Activated CD4-positive, alpha-beta memory T cell treated with anti-CD3 and anti-CD28 coated beads for 36 hours (primary cell): Measurements from ENCODE around the gene IL17F. TPM values are rescaled to one million over a fixed set of nuclear protein-coding genes. Genes with fewer than 3 reads are reported as not detected.

ENCODE experiments used
- CTCF ChIA-PET: fragments of 350-600 bp; sonication (Branson Sonifier 250); formaldehyde crosslinking; loops from one replicate; lab custom pipeline; 2021; ENCODE audit warnings: antibody characterized with exemption, inconsistent platforms; lab: Charles Lee
- POLR2A ChIA-PET: fragments of 350-600 bp; sonication (Branson Sonifier 250); formaldehyde crosslinking; loops from one replicate; lab custom pipeline; 2021; ENCODE audit warnings: antibody characterized with exemption; lab: Charles Lee
- DNase-seq: peaks from one replicate; pipeline ENCODE4 v3.0.0-alpha.2; 2020
- H3K27ac Mint-ChIP-seq: one replicate; pipeline ENCODE4 v1.8.0; 2021; ENCODE audit warnings: mixed read lengths
- H3K27me3 Mint-ChIP-seq: one replicate; pipeline ENCODE4 v1.8.0; 2021; ENCODE audit warnings: mixed read lengths
- H3K36me3 Mint-ChIP-seq: one replicate; pipeline ENCODE4 v1.8.0; 2021; ENCODE audit warnings: mixed read lengths
- H3K4me1 Mint-ChIP-seq: one replicate; pipeline ENCODE4 v1.8.0; 2021; ENCODE audit warnings: low read depth, mixed read lengths
- H3K4me3 Mint-ChIP-seq: one replicate; pipeline ENCODE4 v1.8.0; 2021; ENCODE audit warnings: mild to moderate bottlenecking, mixed read lengths
- H3K9me3 Mint-ChIP-seq: one replicate; pipeline ENCODE4 v1.8.0; 2021; ENCODE audit warnings: mixed read lengths
- intact Hi-C: fragments of 100-400 bp; cut with micrococcal nuclease; formaldehyde crosslinking; loops from one replicate; pipeline ENCODE4 v1.15.1; 2023
- total RNA-seq, 2 experiments: library from RNA; stranded (reverse); gene quantifications; one replicate each; pipeline ENCODE4 v1.2.3, GENCODE V29; 2021

The IL17F gene
- total RNA-seq, 2 experiments from 2014 or later: 113 to 119 TPM

DNA sequence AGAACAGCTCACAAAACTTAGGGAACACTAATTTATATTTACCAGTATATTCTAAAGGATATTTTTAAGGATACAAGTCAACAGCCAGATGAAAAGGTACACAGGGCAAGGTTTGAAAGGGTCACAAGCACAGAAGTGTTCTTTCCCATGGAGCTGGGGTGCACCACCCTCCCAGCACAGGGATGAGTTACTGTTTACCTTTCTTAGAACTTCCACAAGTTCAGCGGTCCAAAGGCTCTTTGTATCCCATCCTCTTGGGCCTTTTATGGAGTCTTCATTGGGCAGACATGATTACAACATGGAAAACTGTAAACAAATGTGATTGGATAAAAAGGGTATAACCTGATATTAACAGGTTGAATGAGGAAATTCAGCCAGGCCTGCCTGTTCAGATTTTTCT lies 1.1 kb upstream of the IL17F start:
- intact Hi-C loops: no loop called here
- ChIA-PET POLR2A (no interaction called here), CTCF (no interaction called here)
- no peak for DNase-seq
- H3K27ac Mint-ChIP-seq: no peak overlapping the region
- peaks cover 26% of the 10 kb centered on the region for H3K27me3 Mint-ChIP-seq
- no peak overlapping the region for H3K4me3 Mint-ChIP-seq
- H3K4me1 Mint-ChIP-seq: peaks cover 3% of the 10 kb centered on the region
- H3K36me3 Mint-ChIP-seq: no peaks in the 10 kb centered on the region
- no peaks in the 10 kb centered on the region for H3K9me3 Mint-ChIP-seq

DNA sequence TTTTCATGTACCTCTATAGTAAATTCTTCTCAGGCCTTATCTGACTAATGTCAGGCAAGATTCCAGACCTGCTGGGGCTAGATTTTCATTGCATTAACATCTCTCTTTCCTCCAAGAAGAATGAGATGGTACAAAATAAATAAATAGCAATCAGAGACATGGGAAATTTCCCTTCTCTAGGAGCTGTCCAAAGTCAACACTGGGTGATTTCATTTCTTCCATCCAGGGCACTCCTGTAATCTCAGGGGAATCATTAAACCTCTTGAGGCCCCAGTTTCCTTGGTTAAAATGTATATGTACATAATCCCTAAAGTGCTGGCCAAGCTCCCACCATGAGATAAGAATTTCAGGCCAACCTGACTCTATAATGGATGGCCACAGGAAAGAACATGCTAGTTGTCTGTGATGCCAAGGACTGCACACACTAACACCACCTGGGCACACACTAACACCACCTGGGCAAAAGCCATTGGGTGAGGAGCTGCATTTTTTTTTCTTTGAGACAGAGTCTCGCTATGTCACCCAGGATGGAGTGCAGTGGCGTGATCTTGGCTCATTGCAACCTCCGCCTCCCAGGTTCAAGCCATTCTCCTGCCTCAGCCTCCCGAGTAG lies 912 bp downstream of the IL17F start:
- H3K4me1 Mint-ChIP-seq: no peaks in the 10 kb centered on the region
- POLR2A ChIA-PET: no interaction called here

DNA sequence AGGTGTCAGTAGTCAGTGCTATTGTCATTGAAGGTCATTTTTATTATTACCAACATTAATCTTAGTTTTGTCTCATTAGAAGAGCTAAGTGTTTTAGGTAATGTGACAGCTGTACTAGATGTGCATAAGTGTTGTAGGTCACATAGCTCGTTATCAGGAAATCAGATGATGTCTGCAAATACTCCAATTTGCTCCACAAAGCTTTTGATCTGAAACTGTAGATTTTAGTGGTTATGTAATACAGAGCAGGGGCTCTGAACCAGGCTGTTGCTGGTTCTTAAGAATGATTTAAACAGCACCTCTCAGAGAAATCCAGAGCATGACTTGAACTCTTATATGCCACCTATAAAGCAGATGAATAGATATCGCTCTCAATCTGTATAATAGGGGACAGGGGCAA lies 2.5 kb downstream of the IL17F start:
- DNase-seq: no peak
- POLR2A ChIA-PET: no interaction called here
- peaks cover 11% of the 10 kb centered on the region for H3K27me3 Mint-ChIP-seq
- intact Hi-C loops: no loop called here
- no peak overlapping the region for H3K27ac Mint-ChIP-seq
- no peak overlapping the region for H3K4me3 Mint-ChIP-seq
- CTCF ChIA-PET: interaction anchor here (1.3 to 1.6 kb wide), 4 partner anchors 8 to 43 kb away, joined by 3 to 6 read pairs (median 5); partner anchors contain the start of gene MCM3
- H3K36me3 Mint-ChIP-seq: no peaks in the 10 kb centered on the region
- no peaks in the 10 kb centered on the region for H3K9me3 Mint-ChIP-seq
- no peaks in the 10 kb centered on the region for H3K4me1 Mint-ChIP-seq

More for the DNA sequence above, 912 bp downstream of the IL17F start:
- Mint-ChIP-seq H3K4me3 (no peak overlapping the region), H3K9me3 (no peaks in the 10 kb centered on the region), H3K36me3 (no peaks in the 10 kb centered on the region), H3K27me3 (peaks cover 13% of the 10 kb centered on the region), H3K27ac (no peak overlapping the region)
- DNase-seq: no peak
- CTCF ChIA-PET: interaction anchor here (1.6 kb wide), 1 partner anchor 9 kb away, joined by 5 read pairs; no protein-coding TSS in a partner anchor
- intact Hi-C loops: no loop called here

DNA sequence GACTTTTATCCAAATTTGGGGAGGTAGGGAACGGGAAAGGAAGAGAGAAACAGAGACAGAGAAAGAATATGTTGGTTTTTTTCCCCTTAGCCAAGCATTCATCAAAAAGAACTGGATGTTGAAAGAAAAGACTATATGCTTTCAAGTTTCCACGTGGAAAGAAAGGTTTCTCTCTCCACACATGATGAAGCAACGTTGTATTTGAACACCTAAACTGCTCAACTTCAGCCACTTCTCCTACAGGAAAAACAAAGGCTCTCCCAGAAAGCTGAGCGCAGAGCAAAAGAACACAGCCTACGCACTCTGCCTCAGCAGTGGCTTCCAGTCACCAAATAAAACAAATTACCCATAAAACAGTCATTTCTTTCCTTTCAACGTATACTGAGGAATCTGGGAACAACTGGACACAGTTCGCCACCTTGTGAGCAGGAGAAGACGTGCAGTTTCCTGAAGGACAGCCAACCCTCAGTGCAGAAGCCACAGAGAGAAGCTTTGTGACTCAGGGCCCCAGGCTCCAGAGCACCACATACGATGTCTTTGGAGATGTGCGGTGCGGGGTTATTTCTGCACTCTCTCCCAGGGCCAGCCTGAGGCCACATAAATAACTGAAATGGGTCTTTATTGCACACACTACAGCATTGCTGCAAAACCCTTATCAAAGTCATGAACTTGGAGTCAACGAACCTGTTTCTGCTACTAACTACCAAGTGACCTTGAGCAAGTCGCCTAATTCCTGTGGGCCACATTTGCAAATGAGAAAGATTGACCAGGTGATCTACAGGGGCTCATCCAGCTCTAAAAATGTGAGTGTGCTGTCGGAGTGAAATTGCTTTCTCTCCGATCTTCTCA lies 10.1 kb downstream of the IL17F start:
- Mint-ChIP-seq H3K4me1 (peaks cover 13% of the 10 kb centered on the region), H3K4me3 (no peak overlapping the region), H3K36me3 (no peaks in the 10 kb centered on the region), H3K9me3 (no peaks in the 10 kb centered on the region), H3K27me3 (peaks cover 39% of the 10 kb centered on the region), H3K27ac (no peak overlapping the region)
- peak; percentile 73 for DNase-seq
- ChIA-PET CTCF (interaction anchor here (0.7 to 5.5 kb wide), 17 partner anchors 8 to 185 kb away, joined by 3 to 52 read pairs (median 5); no protein-coding TSS in a partner anchor), POLR2A (interaction anchor here (0.8 to 1.2 kb wide), 2 partner anchors 19 to 77 kb away, joined by 3 to 4 read pairs; no protein-coding TSS in a partner anchor)
- intact Hi-C loops: loop anchor here (1.0 to 2.0 kb wide), 6 partner anchors 17 to 170 kb away; no protein-coding TSS in a partner anchor

DNA sequence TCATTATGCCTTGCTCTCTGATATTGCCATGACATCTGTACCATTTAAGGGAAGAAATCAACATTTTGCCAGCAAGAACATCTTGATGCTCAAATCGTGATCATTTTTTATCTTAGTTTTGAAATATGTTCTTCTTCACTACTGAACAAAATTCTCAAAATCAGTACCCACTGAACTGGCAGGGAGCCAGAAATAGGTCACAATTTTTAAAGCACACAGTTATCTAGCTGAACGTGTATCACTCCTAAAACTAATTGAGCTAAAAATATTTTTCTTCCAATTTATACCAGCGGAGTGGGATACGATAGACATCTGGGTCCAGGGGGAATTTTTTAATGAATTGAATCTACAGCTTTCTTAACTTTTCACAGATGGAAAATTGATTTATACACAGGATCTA lies 11.3 kb downstream of the IL17F start:
- Mint-ChIP-seq H3K4me3 (no peak overlapping the region), H3K9me3 (no peaks in the 10 kb centered on the region), H3K36me3 (no peaks in the 10 kb centered on the region), H3K27ac (no peak overlapping the region), H3K4me1 (peaks cover 16% of the 10 kb centered on the region), H3K27me3 (peaks cover 35% of the 10 kb centered on the region)
- ChIA-PET POLR2A (no interaction called here), CTCF (interaction anchor here (1.7 to 5.5 kb wide), 5 partner anchors 20 to 169 kb away, joined by 6 to 52 read pairs (median 11); no protein-coding TSS in a partner anchor)
- no peak for DNase-seq
- intact Hi-C loops: no loop called here

DNA sequence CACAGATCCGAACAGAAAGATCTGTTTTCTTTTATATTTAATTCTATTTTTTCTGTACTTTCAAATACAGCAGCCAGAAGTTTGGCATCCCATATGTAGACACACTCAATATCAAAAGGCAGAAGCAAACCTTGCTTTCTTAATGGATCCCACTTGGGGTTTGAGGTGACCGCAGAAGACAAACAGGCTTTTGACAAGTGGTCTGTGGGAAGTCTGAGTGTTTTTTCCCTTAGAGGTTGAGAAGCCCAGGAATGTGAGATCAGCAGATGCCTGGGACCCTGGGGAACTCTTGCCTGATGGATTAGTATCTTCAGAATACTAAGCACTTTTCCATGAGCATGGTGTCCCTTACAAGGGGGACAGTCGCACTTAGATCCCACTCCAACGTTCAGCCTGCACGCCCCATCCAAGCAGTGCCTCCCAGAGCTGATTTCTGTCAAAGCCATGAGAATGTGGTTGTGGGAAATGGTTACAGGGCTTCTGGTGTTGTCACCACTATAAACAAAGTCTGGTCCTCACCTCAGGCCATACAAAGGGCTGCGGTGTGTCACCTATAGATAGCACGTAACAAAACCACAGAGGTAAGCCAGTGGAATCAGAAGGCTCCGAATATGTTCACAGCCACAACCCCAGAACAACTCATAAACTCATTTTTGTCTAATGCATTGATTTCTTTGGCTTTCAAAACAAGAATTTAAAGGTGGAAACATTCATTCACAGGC lies 12.7 kb downstream of the IL17F start:
- no peaks in the 10 kb centered on the region for H3K9me3 Mint-ChIP-seq
- intact Hi-C loops: no loop called here
- no peak overlapping the region for H3K27ac Mint-ChIP-seq
- H3K4me1 Mint-ChIP-seq: peaks cover 28% of the 10 kb centered on the region
- CTCF ChIA-PET: interaction anchor here (1.0 to 5.5 kb wide), 4 partner anchors 10 to 68 kb away, joined by 3 to 52 read pairs (median 12); no protein-coding TSS in a partner anchor
- peaks cover 29% of the 10 kb centered on the region for H3K27me3 Mint-ChIP-seq
- POLR2A ChIA-PET: interaction anchor here (0.6 to 1.7 kb wide), 4 partner anchors 22 to 167 kb away, joined by 3 to 7 read pairs (median 4); partner anchors contain the start of gene MCM3
- H3K36me3 Mint-ChIP-seq: no peaks in the 10 kb centered on the region
- peak; percentile 53 for DNase-seq
- no peak overlapping the region for H3K4me3 Mint-ChIP-seq

DNA sequence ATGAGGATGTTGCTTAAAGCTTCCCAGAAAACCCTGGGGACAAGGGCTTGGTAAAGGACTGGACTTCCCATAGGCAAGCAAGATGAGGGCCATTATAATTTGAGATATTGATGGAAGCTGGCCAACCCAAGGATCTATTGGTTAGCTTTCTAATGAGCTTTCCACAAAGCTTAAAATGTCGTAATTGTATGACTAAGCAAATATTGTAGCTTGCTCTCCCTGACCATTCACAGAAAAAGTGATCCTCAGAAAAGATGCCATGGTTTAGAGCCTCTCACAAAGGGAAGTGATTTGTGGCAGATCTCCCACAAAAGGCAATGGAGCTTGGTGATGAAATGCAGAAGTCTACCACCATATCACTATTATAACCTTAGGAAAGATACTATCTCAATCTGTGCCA lies 13.6 kb downstream of the IL17F start:
- ChIA-PET POLR2A (interaction anchor here (1.7 kb wide), 1 partner anchor 54 kb away, joined by 7 read pairs; the partner anchor contains the start of gene MCM3), CTCF (interaction anchor here (0.6 to 5.5 kb wide), 7 partner anchors 20 to 421 kb away, joined by 3 to 52 read pairs (median 4); no protein-coding TSS in a partner anchor)
- intact Hi-C loops: no loop called here
- no peak overlapping the region for H3K27ac Mint-ChIP-seq
- H3K27me3 Mint-ChIP-seq: peaks cover 26% of the 10 kb centered on the region
- H3K36me3 Mint-ChIP-seq: no peaks in the 10 kb centered on the region
- peaks cover 28% of the 10 kb centered on the region for H3K4me1 Mint-ChIP-seq
- no peak overlapping the region for H3K4me3 Mint-ChIP-seq
- no peak for DNase-seq
- H3K9me3 Mint-ChIP-seq: no peaks in the 10 kb centered on the region

DNA sequence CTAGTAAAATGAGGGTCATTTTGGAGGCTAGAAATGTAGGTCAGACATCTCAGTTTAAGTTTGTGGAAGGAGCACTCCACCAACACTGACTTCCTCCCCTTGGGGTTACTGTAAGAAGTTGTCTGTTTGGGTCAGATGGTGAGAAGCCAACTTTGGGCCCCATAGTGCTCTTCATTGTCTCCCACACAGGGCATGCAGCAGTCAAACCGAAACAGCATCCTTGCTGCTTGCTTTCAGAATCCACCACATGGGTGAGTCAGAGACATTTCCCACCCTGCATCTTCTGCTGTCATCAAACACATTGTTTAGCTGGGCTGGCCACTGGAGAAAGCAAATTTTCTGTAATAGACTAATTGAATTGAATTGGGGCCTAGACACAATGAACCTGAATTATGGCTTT lies 16.8 kb downstream of the IL17F start:
- no peak overlapping the region for H3K4me3 Mint-ChIP-seq
- H3K4me1 Mint-ChIP-seq: peaks cover 20% of the 10 kb centered on the region
- peaks cover 39% of the 10 kb centered on the region for H3K27me3 Mint-ChIP-seq
- no peak overlapping the region for H3K27ac Mint-ChIP-seq
- ChIA-PET POLR2A (no interaction called here), CTCF (interaction anchor here (0.7 to 2.4 kb wide), 8 partner anchors 14 to 173 kb away, joined by 3 to 7 read pairs (median 4); no protein-coding TSS in a partner anchor)
- intact Hi-C loops: loop anchor here (1.0 to 2.0 kb wide), 7 partner anchors 15 to 163 kb away; partner anchors contain the start of gene MCM3
- no peaks in the 10 kb centered on the region for H3K36me3 Mint-ChIP-seq
- no peaks in the 10 kb centered on the region for H3K9me3 Mint-ChIP-seq
- DNase-seq: peak; percentile 90

DNA sequence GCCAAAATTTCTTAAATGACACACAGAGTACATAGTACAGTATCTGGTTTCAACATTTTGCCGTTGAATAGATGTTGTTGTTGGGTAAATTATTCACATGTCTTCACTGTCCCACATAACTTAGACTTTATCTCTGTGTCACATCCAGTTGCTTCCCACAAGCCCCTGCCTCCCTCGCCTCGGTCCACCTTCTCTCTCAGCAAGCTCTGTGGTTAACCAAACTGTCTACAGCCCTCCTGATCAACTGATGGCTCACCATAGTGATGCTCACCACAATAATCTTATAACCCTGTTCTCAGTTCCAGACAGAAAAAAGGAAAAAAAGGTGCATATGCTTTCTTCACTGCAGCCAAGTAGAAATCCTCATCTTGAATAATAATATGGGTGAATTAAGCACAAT lies 23.0 kb downstream of the IL17F start:
- H3K4me3 Mint-ChIP-seq: no peak overlapping the region
- DNase-seq: peak; percentile 66
- H3K9me3 Mint-ChIP-seq: no peaks in the 10 kb centered on the region
- ChIA-PET POLR2A (no interaction called here), CTCF (no interaction called here)
- no peaks in the 10 kb centered on the region for H3K36me3 Mint-ChIP-seq
- no peak overlapping the region for H3K27ac Mint-ChIP-seq
- intact Hi-C loops: no loop called here
- peaks cover 32% of the 10 kb centered on the region for H3K27me3 Mint-ChIP-seq
- peaks cover 7% of the 10 kb centered on the region for H3K4me1 Mint-ChIP-seq

DNA sequence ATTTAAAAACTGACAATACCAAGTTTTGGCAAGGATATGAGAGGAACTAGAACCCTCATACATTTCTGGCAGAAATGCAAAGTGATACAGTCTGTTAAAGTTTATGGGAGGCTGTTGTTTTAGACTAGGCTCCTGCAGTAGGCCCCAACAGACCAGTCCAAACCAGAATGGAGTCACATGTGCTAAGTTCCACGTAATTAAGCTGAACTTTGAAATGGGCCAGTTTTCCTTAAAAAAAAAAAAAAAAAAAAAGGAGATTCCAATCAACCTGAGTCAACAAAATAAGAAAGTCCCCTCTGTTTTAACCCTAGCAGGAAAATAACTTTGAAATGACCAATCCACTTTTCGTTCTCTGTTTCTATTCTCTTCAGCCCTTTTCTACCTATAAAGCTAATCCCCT lies 26.5 kb downstream of the IL17F start:
- Mint-ChIP-seq H3K27me3 (peaks cover 13% of the 10 kb centered on the region), H3K36me3 (no peaks in the 10 kb centered on the region), H3K27ac (no peak overlapping the region), H3K4me1 (peaks cover 12% of the 10 kb centered on the region), H3K4me3 (no peak overlapping the region), H3K9me3 (no peaks in the 10 kb centered on the region)
- intact Hi-C loops: no loop called here
- DNase-seq: no peak
- CTCF ChIA-PET: interaction anchor here (0.9 kb wide), 1 partner anchor 17 kb away, joined by 4 read pairs; no protein-coding TSS in a partner anchor
- POLR2A ChIA-PET: no interaction called here

DNA sequence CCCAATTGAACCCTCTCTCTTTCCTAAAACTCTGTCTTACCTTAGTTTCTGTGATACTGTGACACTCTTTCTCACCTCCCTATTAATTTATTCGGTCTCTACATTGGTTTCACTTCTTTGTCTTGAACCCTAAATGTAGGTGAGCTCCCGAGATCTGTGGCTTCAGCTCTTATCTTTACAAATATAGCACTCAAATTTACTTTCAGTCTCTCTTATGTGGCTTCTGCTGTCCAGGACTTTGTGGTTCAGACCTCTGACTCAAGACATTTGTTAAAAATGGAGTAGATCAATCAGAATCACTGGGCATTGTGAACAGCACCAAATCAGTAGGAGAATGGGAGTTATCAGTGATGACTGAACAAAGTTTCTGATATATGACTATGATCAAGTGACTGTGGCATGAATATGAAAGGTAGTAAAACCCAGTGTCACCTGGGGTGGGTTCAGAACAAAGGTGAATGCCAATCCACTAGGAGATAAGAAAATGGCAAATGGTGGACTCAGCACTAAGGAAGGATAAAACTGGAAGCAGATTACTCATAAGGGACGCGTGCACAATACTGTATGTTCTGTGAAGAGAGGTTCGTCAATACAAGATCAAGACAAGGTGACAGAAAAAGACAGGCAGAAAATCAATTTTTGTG lies 27.2 kb downstream of the IL17F start:
- POLR2A ChIA-PET: interaction anchor here (1.0 kb wide), 1 partner anchor 300 kb away, joined by 3 read pairs; no protein-coding TSS in a partner anchor
- CTCF ChIA-PET: no interaction called here
- intact Hi-C loops: no loop called here

More for the DNA sequence above, 27.2 kb downstream of the IL17F start:
- Mint-ChIP-seq H3K4me1 (peaks cover 15% of the 10 kb centered on the region), H3K9me3 (no peaks in the 10 kb centered on the region), H3K4me3 (no peak overlapping the region), H3K36me3 (no peaks in the 10 kb centered on the region), H3K27me3 (peaks cover 16% of the 10 kb centered on the region), H3K27ac (no peak overlapping the region)
- DNase-seq: no peak
